ENCODE data around the gene FNDC11. TPM values are rescaled to one million over a fixed set of nuclear protein-coding genes. Genes with fewer than 3 reads are reported as not detected.

Gene FNDC11
- total and polyA plus RNA-seq, 2 of the 13 experiments (the other 11 are each of a cell fraction or from before 2014, with no cell fraction given), result 0.07 TPM; not detected in 1

DNA sequence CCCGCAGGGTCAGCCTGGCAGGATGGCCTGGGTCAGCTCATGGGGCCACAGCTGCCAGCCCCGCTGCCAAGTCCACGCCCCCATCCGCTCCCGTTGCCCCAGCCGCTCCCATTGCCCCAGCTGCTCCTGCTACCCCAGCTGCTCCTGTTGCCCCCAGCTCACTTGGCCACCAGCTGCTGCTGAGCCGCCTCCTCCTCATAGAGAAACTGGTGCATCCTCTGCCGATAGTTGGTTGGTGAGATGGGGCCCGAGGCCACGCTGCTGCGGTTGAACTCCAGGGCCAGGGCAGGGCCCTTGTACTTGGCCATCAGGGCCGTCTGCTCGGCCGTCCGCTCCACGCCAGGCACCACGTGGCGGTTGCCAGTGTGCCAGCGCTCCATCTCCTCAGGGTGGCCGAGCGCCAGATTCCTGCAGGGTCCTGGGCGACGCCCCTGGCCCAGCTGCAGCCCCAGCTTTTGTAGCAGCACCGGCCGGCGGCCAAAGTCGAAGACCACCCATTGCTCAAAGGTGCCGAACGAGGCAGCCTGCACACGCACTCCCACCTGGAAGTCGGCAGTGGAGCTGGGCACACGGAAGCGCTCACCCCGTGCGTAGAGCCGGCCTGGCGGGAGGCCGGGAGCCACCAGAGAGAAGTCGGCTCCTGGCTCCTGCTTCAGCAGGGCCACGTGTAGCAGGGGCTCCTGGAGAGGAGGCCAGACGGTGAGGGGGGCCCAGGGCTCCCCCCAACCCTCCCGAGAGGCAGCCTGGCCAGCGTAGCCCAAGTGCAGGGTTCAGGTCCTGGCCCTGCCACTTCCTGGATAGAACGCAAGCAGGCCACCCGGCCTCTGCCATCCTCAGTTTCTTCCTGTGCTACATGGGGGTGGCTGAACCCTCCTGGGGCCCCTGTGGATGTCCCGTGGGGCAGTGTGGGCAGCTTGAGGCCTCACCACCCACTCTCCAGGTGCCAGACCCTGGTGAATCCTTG lies 15.3 kb downstream of the FNDC11 start (continued):
- TF ChIP-seq, protein P1, sequence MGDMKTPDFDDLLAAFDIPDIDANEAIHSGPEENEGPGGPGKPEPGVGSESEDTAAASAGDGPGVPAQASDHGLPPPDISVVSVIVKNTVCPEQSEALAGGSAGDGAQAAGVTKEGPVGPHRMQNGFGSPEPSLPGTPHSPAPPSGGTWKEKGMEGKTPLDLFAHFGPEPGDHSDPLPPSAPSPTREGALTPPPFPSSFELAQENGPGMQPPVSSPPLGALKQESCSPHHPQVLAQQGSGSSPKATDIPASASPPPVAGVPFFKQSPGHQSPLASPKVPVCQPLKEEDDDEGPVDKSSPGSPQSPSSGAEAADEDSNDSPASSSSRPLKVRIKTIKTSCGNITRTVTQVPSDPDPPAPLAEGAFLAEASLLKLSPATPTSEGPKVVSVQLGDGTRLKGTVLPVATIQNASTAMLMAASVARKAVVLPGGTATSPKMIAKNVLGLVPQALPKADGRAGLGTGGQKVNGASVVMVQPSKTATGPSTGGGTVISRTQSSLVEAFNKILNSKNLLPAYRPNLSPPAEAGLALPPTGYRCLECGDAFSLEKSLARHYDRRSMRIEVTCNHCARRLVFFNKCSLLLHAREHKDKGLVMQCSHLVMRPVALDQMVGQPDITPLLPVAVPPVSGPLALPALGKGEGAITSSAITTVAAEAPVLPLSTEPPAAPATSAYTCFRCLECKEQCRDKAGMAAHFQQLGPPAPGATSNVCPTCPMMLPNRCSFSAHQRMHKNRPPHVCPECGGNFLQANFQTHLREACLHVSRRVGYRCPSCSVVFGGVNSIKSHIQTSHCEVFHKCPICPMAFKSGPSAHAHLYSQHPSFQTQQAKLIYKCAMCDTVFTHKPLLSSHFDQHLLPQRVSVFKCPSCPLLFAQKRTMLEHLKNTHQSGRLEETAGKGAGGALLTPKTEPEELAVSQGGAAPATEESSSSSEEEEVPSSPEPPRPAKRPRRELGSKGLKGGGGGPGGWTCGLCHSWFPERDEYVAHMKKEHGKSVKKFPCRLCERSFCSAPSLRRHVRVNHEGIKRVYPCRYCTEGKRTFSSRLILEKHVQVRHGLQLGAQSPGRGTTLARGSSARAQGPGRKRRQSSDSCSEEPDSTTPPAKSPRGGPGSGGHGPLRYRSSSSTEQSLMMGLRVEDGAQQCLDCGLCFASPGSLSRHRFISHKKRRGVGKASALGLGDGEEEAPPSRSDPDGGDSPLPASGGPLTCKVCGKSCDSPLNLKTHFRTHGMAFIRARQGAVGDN (CRISPR knock-in tag; IDR thresholded peaks at IDR 0.05), result 0 out of 2 replicates have a peak, but pooled peaks have one; percentile 20

DNA sequence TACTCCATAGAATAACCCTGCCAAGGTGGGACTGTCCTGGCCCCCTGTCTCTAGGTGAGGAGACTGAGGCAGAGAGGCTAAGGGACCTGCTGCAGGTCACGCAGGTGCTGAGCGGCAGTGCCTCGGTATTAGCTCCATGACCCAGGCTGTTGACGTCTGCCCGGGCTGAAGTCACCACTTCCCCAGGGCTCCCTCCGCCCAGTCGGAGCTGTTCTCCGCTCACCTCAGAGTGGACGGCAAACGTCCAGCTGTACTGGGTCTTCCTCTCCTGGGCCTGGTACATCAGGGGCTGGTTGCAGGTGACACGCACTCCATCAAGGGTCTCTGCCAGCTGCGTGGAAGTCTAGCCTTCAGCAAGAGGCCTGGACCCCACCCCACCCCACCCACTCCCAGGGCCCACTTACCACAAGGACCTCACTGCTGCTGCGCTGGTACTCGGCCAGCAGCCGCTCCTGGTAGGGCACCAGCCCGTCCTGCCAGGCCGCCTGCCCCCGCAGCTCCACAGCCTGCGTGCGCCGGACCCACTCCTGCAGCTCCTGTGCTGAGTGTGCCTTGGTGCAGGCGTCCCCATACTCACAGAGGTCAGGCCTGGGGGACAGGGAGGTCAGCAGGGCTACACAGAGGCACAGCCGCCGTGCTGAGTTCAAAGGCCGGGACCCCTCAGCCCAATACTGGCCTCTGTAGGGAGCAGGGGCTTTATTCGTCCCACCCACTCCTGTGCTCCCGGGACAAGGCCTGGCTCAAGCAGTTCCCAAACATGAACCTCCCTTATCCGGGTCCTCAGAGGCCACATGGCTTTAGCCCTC lies 16.5 kb downstream of the FNDC11 start:
- H3K4me2 ChIP-seq (ENCODE audit: low read depth, low read length), result no peak overlapping the region
- H3K79me2 ChIP-seq (ENCODE audit: insufficient read depth, low read length), result no peaks in the 10 kb centered on the region
- intact Hi-C loops (cut with micrococcal nuclease; ENCODE audit: unreplicated experiment), result no loop called here
- H3K4me1 ChIP-seq (ENCODE audit: insufficient read depth, low read length), result peaks cover 24% of the 10 kb centered on the region
- H3K9me3 ChIP-seq (ENCODE audit: low read length), result no peaks in the 10 kb centered on the region
- H2AFZ ChIP-seq (ENCODE audit: low read length), result no peak overlapping the region
- H3K27ac ChIP-seq (ENCODE audit: extremely low read length, insufficient read depth, low read length), result no peak overlapping the region
- ChIA-PET CTCF (ENCODE audit: low intra/inter-chr PET ratio, low total read pairs) (no interaction called here), POLR2A (interaction anchor here (1.5 kb wide), 1 partner anchor 295 kb away, joined by 3 read pairs; the partner anchor contains the start of gene TPD52L2)
- H3K36me3 ChIP-seq (replicated peaks in 1 of 2; ENCODE audit: control insufficient read depth in 1 of 2, insufficient read depth in 2 of 2, low read length in 2 of 2), result no peaks in the 10 kb centered on the region
- DNase-seq (ENCODE audit: low spot score) (no peak), ATAC-seq (no peak), FAIRE-seq (no peak)
- H3K9ac ChIP-seq (ENCODE audit: insufficient read depth, low read depth, low read length), result no peak overlapping the region
- 66% methylated on average over 28 of the region's 28 CpGs for WGBS (ENCODE audit: low lambda C conversion rate)
- peaks cover 2% of the 10 kb centered on the region; the same call in 1 of the 2 replicates for H4K20me1 ChIP-seq (ENCODE audit: insufficient read depth, low read length)
- no peak overlapping the region for H3K4me3 ChIP-seq (replicated peaks in 1 of 3; ENCODE audit: insufficient read depth in 1 of 3, low read depth in 2 of 3, low read length in 3 of 3)
- no TSS peak for BruUV-seq (replicated peaks)
- H3K27me3 ChIP-seq (ENCODE audit: control insufficient read depth in 1 of 2, insufficient read depth in 2 of 2, low read length in 2 of 2), result no peaks in the 10 kb centered on the region
- in situ Hi-C loops (cut with HindIII; ENCODE audit: extremely low pct_ligation_motif_present, low pct_unique_long_range_greater_than_20kb), result no loop called here
- TF ChIP-seq SSRP1 (CRISPR knock-in tag; IDR thresholded peaks at IDR 0.05) (no peak), MAF1 (CRISPR knock-in tag; IDR thresholded peaks at IDR 0.05; ENCODE audit: borderline replicate concordance) (no peak), ZSCAN25 (CRISPR knock-in tag; IDR thresholded peaks at IDR 0.05) (no peak), SIX1 (CRISPR knock-in tag; IDR thresholded peaks at IDR 0.05; ENCODE audit: borderline replicate concordance) (no peak), AGO2 (optimal IDR thresholded peaks at IDR 0.05; ENCODE audit: low read depth, low read length) (peak; percentile 72), PCBP1 (IDR thresholded peaks at IDR 0.05; ENCODE audit: borderline replicate concordance, low read depth, low read length) (0 out of 2 replicates have a peak, but pooled peaks have one; percentile 34), POLR2G (IDR thresholded peaks at IDR 0.05; ENCODE audit: low read depth, low read length) (0 out of 2 replicates have a peak, but pooled peaks have one; percentile 17), EHMT2 (IDR thresholded peaks at IDR 0.05; ENCODE audit: borderline replicate concordance, low read depth, low read length) (no peak), HES4 (CRISPR knock-in tag; IDR thresholded peaks at IDR 0.05; ENCODE audit: borderline replicate concordance) (no peak)
- TF ChIP-seq, protein P2, sequence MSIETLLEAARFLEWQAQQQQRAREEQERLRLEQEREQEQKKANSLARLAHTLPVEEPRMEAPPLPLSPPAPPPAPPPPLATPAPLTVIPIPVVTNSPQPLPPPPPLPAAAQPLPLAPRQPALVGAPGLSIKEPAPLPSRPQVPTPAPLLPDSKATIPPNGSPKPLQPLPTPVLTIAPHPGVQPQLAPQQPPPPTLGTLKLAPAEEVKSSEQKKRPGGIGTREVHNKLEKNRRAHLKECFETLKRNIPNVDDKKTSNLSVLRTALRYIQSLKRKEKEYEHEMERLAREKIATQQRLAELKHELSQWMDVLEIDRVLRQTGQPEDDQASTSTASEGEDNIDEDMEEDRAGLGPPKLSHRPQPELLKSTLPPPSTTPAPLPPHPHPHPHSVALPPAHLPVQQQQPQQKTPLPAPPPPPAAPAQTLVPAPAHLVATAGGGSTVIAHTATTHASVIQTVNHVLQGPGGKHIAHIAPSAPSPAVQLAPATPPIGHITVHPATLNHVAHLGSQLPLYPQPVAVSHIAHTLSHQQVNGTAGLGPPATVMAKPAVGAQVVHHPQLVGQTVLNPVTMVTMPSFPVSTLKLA (IDR thresholded peaks at IDR 0.05), result peak; percentile 27; the same call in 1 of the 2 replicates
- TF ChIP-seq, protein P3, sequence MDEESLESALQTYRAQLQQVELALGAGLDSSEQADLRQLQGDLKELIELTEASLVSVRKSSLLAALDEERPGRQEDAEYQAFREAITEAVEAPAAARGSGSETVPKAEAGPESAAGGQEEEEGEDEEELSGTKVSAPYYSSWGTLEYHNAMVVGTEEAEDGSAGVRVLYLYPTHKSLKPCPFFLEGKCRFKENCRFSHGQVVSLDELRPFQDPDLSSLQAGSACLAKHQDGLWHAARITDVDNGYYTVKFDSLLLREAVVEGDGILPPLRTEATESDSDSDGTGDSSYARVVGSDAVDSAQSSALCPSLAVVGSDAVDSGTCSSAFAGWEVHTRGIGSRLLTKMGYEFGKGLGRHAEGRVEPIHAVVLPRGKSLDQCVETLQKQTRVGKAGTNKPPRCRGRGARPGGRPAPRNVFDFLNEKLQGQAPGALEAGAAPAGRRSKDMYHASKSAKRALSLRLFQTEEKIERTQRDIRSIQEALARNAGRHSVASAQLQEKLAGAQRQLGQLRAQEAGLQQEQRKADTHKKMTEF (CRISPR knock-in tag; IDR thresholded peaks at IDR 0.05), result no peak

All from HepG2 (cell line).